Islet precursor cell (in vitro differentiated cells): ENCODE data around the gene UCP3.

ENCODE experiments used
- DNase-seq: peaks from one replicate; pipeline ENCODE4 v3.0.0-alpha.2; 2018

The UCP3 gene

DNA sequence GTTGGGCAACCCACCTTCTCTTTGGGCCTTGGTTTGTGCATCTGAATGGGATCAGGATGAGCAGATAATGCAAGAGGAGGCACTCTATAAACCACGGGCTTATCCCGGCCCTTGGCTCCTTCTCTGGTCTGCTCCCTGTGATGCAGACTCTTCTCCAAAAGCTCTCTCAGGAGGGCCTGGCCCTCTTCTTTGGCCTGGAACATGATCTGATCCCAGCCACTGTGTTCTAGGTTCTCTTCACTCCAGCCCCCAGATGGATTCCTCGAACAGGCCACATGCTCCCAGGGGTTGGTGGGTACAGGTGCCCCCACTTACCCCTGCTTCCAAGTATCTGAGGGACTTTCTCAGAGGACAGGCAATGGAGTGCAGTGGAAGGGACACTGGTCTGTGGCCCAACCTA lies 8.7 kb upstream of the UCP3 start:
- no peak for DNase-seq

DNA sequence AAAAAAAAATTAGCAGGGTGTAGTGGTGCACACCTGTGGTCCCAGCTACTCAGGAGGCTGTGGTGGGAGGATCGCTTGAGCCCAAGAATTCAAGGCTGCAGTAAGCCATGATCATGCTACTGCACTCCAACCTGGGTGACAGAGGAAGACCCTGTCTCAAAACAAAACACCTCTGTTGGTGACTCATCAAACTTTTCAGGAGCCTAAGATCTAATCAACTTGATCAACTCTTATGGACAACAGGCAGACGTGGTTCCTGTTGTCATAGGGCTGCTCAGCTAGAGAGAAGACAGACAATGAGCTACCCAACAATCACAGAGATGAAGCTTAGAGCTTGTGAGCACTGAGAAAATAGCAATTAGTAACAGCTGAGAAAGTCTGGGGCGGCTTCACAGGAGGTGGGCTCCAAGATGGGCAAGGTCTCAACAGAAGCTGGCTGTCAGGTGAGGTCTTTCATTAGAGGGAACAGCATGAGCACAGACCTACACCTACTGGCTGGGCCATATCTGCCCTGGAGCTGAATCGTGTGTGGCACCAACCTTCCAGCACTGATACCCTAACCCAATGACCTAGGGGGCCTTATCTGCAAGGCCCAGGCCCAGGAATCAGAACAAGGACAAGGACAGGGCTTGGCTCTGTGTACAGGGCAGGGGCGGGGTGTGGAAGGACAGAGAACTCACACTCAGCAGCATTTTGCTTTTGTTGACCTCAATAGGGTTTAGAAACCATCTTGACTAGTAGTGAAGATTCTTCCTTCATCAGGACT lies 7.2 kb upstream of the UCP3 start:
- no peak for DNase-seq

GRCh38 chr11:74014880-74015279 lies 6.0 kb upstream of the UCP3 start:
- DNase-seq, result no peak

DNA sequence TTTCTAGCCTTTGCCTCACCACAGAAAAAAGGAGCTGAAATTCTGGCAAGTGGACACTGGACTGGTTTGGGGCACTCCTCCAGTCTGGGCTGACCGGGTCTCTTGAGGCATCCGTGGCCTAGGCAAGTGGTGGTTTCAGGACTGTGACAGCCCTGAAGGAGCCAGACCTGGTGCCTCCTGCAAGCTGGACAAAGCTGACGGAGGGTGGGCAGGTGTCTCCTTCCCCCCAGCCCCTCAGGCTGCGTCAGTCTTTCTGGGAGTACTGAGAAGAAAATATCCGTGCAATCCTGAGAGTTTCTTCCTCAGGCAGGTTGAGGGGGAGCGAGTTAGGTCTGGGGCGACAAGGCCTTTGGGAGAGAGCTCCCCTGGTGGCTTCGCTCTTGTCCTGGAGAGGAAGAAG lies 4.3 kb upstream of the UCP3 start:
- DNase-seq, result no peak

- no peak for DNase-seq
These were observed 3.4 kb upstream of the UCP3 start for GRCh38 chr11:74012074-74012809.

- no peak for DNase-seq
These were observed 2.6 kb upstream of the UCP3 start for GRCh38 chr11:74011360-74012073.

GRCh38 chr11:74010306-74011300 lies 1.7 kb upstream of the UCP3 start:
- DNase-seq, result no peak

DNA sequence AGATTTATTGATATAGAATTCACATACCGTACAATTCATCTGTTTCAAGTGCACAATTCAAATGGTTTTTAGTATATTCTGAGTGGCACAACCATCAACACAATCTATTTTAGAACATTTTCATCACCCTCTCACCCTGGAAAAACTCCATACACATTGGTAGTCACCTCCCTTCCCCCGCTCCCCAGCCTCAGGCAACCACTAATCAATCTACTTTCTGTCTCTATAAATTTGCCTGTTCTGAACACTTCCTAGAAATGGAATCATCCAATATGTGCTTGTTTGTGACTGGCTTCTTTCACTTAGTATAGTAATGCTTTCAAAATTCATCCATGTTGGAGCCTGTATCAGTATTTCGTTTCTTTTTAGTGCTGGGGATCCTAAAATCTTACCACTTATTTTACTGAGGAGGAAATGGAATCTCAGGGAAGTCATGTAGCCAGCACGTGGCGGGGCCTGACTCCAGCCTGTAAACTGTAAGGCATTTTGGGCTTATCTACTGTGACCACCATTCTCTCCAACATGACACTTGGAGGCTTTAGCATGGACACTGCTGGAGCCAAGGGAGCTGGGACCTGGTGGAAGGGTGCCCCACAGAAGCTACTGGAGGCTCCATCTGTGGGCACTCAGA lies 905 bp upstream of the UCP3 start:
- DNase-seq, result no peak

GRCh38 chr11:74009230-74009547 lies 304 bp upstream of the UCP3 start:
- no peak for DNase-seq

- no peak for DNase-seq
These were observed 1.1 kb downstream of the UCP3 start for GRCh38 chr11:74007691-74008372.

DNA sequence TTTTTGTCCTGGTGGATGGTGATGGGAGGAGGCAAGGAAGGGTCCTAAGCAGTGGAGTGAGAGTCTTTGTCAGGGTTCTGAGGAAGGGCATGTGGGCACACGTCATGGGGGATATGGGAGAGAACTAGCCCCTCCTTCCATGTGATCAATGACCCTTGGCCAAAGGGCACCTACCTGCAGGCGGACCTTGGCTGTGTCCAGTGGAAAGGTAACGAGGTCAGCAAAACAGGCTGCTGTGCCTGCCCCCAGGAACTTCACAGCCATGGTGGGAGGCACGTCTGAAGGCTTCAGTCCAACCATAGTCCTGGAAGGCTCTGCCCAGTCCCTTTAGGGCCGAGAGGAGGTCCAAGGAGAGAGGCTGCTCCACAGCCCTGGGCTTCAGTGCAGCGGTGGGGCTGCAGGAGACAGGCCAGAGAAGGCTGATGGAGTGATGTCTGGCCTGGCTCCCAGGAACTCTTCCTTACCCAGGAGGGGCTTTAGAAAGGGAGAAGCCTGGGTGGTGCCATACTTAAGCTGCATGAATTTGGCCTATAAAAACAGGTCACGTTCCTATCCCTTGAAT lies 2.1 kb downstream of the UCP3 start:
- DNase-seq, result peak; percentile 40

GRCh38 chr11:74005721-74006517 lies 3.0 kb downstream of the UCP3 start:
- DNase-seq, result peak; percentile 45

DNA sequence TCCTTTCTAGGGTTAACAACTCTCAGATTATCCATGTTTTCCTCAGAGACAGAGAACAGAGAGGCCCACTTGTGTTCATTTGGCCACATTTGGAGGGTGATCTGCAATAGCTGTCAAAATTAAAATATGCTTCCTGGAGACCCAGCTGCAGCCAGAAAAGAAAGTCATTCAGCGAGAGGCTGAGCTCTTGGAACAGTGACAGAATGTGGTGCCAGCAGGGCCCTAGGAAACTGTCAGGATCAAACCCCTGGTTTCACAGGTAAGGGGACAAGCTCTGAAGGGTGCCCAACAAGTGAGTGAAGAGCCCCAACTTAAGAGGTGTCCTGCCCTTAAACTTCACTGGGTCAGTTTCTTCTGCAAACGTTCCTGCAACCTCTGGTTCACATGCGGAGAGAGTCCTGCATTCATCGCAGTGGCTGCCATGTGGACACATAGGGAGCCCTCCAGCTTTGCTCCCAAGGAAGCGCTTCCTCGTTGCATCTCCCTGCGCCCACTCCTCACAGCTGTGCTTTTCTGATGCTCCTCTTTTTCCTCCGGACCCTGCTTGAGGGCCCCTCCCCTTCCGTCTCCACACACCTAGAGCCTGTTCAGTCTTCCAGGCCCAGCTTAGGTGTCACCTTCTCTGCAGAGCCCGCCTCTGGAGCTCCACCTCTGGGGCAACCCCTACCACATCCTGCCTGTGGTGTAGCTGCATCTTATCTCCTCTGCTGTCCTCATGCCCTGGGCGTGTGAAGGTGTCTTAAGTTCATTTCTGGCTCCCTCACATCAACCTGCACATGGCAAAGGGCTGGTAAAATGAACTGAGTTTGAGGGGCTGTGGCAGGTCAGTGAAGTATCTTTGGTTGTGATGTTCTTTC lies 3.9 kb downstream of the UCP3 start:
- peak; percentile 53 for DNase-seq

DNA sequence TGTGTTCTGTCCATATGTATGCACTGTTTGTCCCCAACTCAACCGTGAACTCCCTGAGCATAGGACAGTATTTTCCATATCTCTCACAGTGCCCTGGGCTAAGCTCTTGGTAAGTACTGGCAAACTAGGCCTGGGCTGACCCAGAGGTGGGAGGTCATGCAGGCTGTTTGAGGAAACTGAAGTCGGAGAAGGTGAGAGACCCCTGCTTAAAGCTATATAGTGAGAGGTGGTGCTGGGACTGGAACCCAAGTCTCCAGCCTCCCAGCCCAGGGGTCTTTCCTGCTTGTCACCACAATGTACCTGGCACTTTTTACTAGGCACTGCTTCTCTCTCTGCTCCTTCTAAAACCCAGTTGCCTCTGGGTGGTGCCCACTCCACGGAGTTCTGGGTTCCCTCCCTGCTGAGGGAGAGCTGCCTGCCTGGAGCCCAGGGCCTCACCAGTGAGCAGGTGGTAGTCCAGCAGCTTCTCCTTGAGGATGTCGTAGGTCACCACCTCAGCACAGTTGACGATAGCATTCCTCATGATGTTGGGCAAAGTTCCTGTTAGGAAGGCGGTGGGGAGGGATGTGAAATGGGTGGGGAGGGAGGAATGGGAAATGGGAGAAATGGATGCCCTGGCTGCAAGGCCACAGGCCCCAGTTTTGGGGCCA lies 4.7 kb downstream of the UCP3 start:
- DNase-seq, result no peak

- no peak for DNase-seq
These were observed 6.1 kb downstream of the UCP3 start for GRCh38 chr11:74002832-74003231.

DNA sequence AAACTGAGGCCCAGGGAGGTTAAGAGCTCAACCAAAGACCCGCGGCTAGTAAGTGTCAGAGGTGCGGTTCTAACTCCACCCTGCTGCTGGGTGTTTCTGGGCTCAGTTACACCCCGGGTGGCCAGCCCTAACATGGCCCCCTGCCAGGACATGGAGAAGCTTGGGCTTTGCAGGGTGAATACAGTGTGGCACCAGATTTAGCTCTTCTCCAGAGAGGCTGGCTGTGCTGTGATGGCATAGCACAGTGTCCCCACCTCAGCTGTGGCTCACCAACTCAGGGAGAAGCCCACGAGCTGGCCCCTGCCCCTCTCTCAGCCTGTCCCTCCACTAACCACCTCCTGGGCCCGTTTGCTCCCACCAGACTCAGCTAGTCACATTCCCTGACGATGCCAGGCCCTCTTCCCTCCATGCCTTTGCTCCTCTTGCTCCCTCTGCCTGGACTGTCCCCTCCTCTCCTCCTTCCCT lies 7.0 kb downstream of the UCP3 start:
- no peak for DNase-seq

DNA sequence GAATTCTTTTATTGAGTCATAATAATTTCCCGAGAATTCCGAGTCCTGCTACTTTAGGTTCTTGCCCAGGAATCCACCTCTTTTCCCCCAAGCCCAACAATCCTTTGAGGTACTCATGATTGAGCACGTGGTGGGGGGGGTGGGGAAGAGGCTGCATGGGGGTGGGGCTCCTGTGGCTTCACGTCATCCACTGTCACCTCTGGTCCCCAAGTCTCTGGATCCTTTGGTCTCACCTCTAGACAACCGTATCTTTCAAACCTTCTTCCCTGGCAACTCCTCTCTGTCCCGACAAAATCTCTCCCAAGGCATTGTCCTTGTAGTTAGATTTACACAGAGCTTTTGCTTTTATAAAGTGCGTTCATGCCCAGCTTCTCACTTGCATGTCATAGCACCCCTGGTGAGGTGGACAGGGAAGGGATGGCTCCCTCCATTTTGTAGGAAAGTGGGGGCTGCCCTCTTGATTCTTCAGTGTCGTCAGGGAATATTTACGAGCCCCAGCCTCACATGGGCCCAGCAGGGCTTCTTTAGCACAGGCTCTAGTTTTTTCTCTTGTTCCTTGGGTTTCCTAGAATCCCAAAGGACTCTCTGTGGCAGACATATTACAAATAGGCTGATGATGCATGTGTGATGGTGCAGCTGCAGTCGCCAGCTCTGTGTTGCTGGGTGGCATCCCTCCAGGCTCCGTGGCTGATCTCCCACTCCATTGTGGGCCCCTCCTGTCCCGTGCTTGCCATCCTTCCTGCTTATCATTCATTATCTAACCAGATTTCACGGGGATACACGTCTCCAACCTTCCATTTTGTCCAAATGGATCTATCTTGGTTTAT lies 8.4 kb downstream of the UCP3 start:
- DNase-seq, result peak; percentile 33
